OCI-LY3 (cell line): ENCODE data around the gene CDK15.
"Not testable (repeated sequence)": the region's sequence is repeated elsewhere in the genome, so short reads cannot be mapped to it uniquely, and the experiment has no call there.

Source experiments
- H2AFZ ChIP-seq: fragments of 200-600, 300-600 bp; shearing (Covaris generic); 2 replicates; pipeline ENCODE4 v1.6.0; 2014; ENCODE audit warnings: antibody characterized with exemption, low read depth, low read length
- H3K27ac ChIP-seq: fragments of 200-600, 300-600 bp; sonication (generic); 2 replicates; pipeline ENCODE4 v1.5.1; 2014; ENCODE audit warnings: mild to moderate bottlenecking, low read length, moderate library complexity, mixed read lengths
- H3K27me3 ChIP-seq: fragments of 200-600, 300-600 bp; sonication (generic); 2 replicates; pipeline ENCODE4 v1.6.1; 2014; ENCODE audit warnings: low read depth, low read length, mixed read lengths
- H3K36me3 ChIP-seq: fragments of 200-600, 300-600 bp; sonication (generic); replicated peaks from 2 replicates; pipeline ENCODE3; 2014; ENCODE audit warnings: low read depth, low read length, mixed read lengths
- H3K4me1 ChIP-seq: fragments of 300-600, 200-600 bp; sonication (generic); 2 replicates; pipeline ENCODE4 v1.6.1; 2014; ENCODE audit warnings: low read length, mixed read lengths
- H3K4me2 ChIP-seq: fragments of 200-600, 300-600 bp; sonication (generic); 2 replicates; pipeline ENCODE4 v1.6.1; 2014; ENCODE audit warnings: low read length, mixed read lengths
- H3K4me3 ChIP-seq: fragments of 300-600, 200-600 bp; sonication (generic); 2 replicates; pipeline ENCODE4 v1.5.1; 2014; ENCODE audit warnings: antibody characterized with exemption, mild to moderate bottlenecking, low read length, moderate library complexity
- H3K79me2 ChIP-seq: fragments of 300-600, 200-600 bp; shearing (Covaris generic); 2 replicates; pipeline ENCODE4 v1.6.1; 2014; ENCODE audit warnings: mild to moderate bottlenecking, low read length, mixed read lengths
- H3K9ac ChIP-seq: fragments of 300-600, 200-600 bp; shearing (Covaris generic); 2 replicates; pipeline ENCODE4 v1.6.0; 2014; ENCODE audit warnings: mild to moderate bottlenecking, low read length, moderate library complexity
- H3K9me3 ChIP-seq: fragments of 200-600, 300-600 bp; shearing (Covaris generic); 2 replicates; pipeline ENCODE4 v1.6.1; 2014; ENCODE audit warnings: low read length, mixed read lengths; ENCODE audit not compliant: insufficient read depth
- H4K20me1 ChIP-seq: fragments of 200-600, 300-600 bp; sonication (generic); 2 replicates; pipeline ENCODE4 v1.6.1; 2016; ENCODE audit warnings: low read length, mixed read lengths; ENCODE audit not compliant: insufficient read depth
- EZH2phosphoT487 ChIP-seq: fragments of 200-600 bp; shearing (Covaris generic); IDR thresholded peaks from 2 replicates; pipeline ENCODE4 v1.6.1; 2018; ENCODE audit warnings: antibody characterized with exemption, mixed run types, low read depth
- TF ChIP-seq, protein P1 (sequence below): fragments of 200-600, 300-600 bp; sonication (generic); IDR thresholded peaks from 2 replicates; pipeline ENCODE4 v1.5.1; 2014; ENCODE audit warnings: antibody characterized with exemption, low read length, low read depth

Gene CDK15

DNA sequence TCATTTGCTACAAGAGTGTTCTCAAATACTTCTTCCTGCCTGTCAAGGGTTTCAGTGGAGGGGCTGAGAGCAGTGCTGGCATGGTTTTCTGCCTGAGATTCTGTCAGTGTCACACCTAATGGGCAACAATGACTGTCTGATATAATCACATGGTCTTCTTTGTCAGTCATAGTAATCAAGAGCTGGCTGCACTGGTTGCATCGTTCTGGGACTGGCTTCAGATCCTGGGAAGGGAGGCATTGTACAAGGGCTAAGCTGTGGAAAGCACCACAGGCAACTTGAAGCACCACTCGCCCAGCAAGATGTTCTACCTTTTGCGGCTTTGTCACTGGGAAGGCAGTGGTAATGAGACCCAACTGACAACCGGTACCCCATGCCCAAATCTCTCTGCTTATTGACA, 45.2 kb upstream of the CDK15 start:
- H3K9ac ChIP-seq: no peak overlapping the region
- H3K4me1 ChIP-seq: no peaks in the 10 kb centered on the region
- no peaks in the 10 kb centered on the region for H3K9me3 ChIP-seq
- peaks cover 9% of the 10 kb centered on the region for H3K36me3 ChIP-seq
- no peak overlapping the region for H3K4me2 ChIP-seq
- no peaks in the 10 kb centered on the region for H3K27me3 ChIP-seq
- no peaks in the 10 kb centered on the region for H3K79me2 ChIP-seq
- no peaks in the 10 kb centered on the region for H4K20me1 ChIP-seq
- no peak overlapping the region for H3K27ac ChIP-seq
- H2AFZ ChIP-seq: no peak overlapping the region
- TF ChIP-seq, protein P1, sequence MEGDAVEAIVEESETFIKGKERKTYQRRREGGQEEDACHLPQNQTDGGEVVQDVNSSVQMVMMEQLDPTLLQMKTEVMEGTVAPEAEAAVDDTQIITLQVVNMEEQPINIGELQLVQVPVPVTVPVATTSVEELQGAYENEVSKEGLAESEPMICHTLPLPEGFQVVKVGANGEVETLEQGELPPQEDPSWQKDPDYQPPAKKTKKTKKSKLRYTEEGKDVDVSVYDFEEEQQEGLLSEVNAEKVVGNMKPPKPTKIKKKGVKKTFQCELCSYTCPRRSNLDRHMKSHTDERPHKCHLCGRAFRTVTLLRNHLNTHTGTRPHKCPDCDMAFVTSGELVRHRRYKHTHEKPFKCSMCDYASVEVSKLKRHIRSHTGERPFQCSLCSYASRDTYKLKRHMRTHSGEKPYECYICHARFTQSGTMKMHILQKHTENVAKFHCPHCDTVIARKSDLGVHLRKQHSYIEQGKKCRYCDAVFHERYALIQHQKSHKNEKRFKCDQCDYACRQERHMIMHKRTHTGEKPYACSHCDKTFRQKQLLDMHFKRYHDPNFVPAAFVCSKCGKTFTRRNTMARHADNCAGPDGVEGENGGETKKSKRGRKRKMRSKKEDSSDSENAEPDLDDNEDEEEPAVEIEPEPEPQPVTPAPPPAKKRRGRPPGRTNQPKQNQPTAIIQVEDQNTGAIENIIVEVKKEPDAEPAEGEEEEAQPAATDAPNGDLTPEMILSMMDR: no peak
- H3K4me3 ChIP-seq: no peak overlapping the region

- not testable (repeated sequence) for H3K27ac ChIP-seq, H3K9me3 ChIP-seq, H3K36me3 ChIP-seq, H2AFZ ChIP-seq, H4K20me1 ChIP-seq, H3K4me3 ChIP-seq, H3K9ac ChIP-seq, H3K4me1 ChIP-seq, H3K4me2 ChIP-seq, H3K27me3 ChIP-seq, H3K79me2 ChIP-seq
Observed at GRCh38 chr2:201764469-201764868, 41.9 kb upstream of the CDK15 start.

DNA sequence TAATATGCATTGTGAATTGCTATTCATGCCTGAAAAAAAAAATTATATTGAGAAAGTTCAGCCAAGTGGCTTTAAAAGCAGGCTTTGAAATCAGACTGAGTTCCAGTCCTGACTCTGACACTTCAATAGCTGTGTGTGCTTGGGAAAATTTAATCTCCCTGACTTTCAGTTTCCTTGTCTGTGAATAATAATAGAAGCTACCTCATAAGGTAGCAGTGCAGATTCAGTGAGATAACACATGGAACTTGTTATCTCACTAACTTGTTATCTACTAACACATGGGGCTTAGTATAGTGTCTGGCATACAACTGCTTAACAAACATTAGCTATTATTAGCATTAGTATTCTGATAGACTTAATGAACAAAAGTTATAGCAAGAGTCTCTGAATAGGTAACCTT, 40.5 kb upstream of the CDK15 start:
- Histone ChIP-seq H3K9me3 (no peaks in the 10 kb centered on the region), H3K27me3 (no peaks in the 10 kb centered on the region), H3K4me1 (no peaks in the 10 kb centered on the region), H3K27ac (no peak overlapping the region), H3K79me2 (no peaks in the 10 kb centered on the region), H4K20me1 (no peaks in the 10 kb centered on the region), H3K4me2 (no peak overlapping the region), H3K9ac (no peak overlapping the region), H3K4me3 (no peak overlapping the region), H3K36me3 (peaks cover 6% of the 10 kb centered on the region), H2AFZ (no peak overlapping the region)
- no peak for TF ChIP-seq EZH2phosphoT487
- TF ChIP-seq, protein P1: no peak

DNA sequence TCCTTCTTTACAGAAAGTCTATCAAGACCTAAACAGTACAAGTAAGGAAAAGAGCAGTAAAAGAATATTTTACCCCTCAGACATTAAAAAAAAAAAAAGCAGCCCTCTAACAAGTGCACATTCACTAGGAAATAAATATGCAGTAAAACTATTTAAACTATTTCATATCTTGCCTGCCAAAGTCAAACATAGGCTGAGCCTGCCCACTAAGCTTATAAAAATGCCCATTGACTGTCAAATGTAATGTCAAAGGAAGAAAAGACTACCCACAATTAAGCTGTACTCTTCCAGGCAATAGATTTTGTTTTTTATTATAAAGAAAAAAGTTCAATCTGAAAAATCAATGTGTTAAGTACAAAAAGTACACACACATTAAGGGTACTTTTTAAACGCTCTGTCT, 37.4 kb upstream of the CDK15 start:
- H3K4me1 ChIP-seq: no peaks in the 10 kb centered on the region
- no peak for TF ChIP-seq EZH2phosphoT487
- TF ChIP-seq, protein P1: no peak
- H2AFZ ChIP-seq: no peak overlapping the region
- H3K4me2 ChIP-seq: no peak overlapping the region
- no peaks in the 10 kb centered on the region for H3K9me3 ChIP-seq
- no peaks in the 10 kb centered on the region for H4K20me1 ChIP-seq
- H3K27ac ChIP-seq: no peak overlapping the region
- H3K9ac ChIP-seq: no peak overlapping the region
- no peaks in the 10 kb centered on the region for H3K79me2 ChIP-seq
- no peaks in the 10 kb centered on the region for H3K27me3 ChIP-seq
- no peak overlapping the region for H3K4me3 ChIP-seq
- H3K36me3 ChIP-seq: peaks cover 2% of the 10 kb centered on the region

GRCh38 chr2:201769666-201770373, 36.5 kb upstream of the CDK15 start:
- Histone ChIP-seq H3K9me3 (no peaks in the 10 kb centered on the region), H3K36me3 (peaks cover 2% of the 10 kb centered on the region), H4K20me1 (no peaks in the 10 kb centered on the region), H3K27me3 (no peaks in the 10 kb centered on the region), H3K9ac (no peak overlapping the region), H2AFZ (no peak overlapping the region), H3K4me2 (no peak overlapping the region), H3K79me2 (no peaks in the 10 kb centered on the region), H3K27ac (no peak overlapping the region), H3K4me3 (no peak overlapping the region), H3K4me1 (no peaks in the 10 kb centered on the region)
- TF ChIP-seq, protein P1: no peak
- TF ChIP-seq EZH2phosphoT487: no peak
